Measurements from ENCODE around the gene PPP1R15A.
"Not testable (repeated sequence)": the region's sequence is repeated elsewhere in the genome, so short reads cannot be mapped to it uniquely, and the experiment has no call there.

Gene PPP1R15A

GRCh38 chr19:48872182-48872883 is at the start of gene PPP1R15A:
PPP1R15A (plus strand) TSS chr19:48872421; CDS start chr19:48873234, 813 bp downstream.
- DNase-seq = peak; percentile 98

GRCh38 chr19:48822514-48822913 is 49.7 kb upstream of the PPP1R15A start:
- no peak for DNase-seq

GRCh38 chr19:48826606-48827020 is 45.6 kb upstream of the PPP1R15A start:
- peak; percentile 23 for DNase-seq

GRCh38 chr19:48830088-48830487 is 42.1 kb upstream of the PPP1R15A start:
- peak; percentile 19 for DNase-seq

- no peak for DNase-seq
Measured at GRCh38 chr19:48830965-48831364, 41.3 kb upstream of the PPP1R15A start.

GRCh38 chr19:48833049-48833448 is 39.2 kb upstream of the PPP1R15A start:
- no peak for DNase-seq

- peak; percentile 20 for DNase-seq
Measured at GRCh38 chr19:48833977-48834376, 38.2 kb upstream of the PPP1R15A start.

- peak; percentile 98 for DNase-seq
Measured at GRCh38 chr19:48835734-48836088, 36.5 kb upstream of the PPP1R15A start.

- no peak for DNase-seq
Measured at GRCh38 chr19:48836089-48837017, 35.9 kb upstream of the PPP1R15A start, which contains the start of gene HSD17B14. HSD17B14 (minus strand) TSS chr19:48836491; CDS start chr19:48836411, 80 bp downstream.

GRCh38 chr19:48837051-48837524 is 35.1 kb upstream of the PPP1R15A start:
- peak; percentile 96 for DNase-seq

GRCh38 chr19:48837687-48838086 is 34.5 kb upstream of the PPP1R15A start:
- no peak for DNase-seq

- no peak for DNase-seq
Measured at GRCh38 chr19:48841047-48841446, 31.2 kb upstream of the PPP1R15A start.

GRCh38 chr19:48841571-48841970 is 30.6 kb upstream of the PPP1R15A start:
- no peak for DNase-seq

GRCh38 chr19:48842789-48843162 is 29.4 kb upstream of the PPP1R15A start:
- peak; percentile 86 for DNase-seq

- DNase-seq = peak; percentile 43
Measured at GRCh38 chr19:48844472-48844871, 27.7 kb upstream of the PPP1R15A start.

GRCh38 chr19:48845384-48845783 is 26.8 kb upstream of the PPP1R15A start:
- no peak for DNase-seq

- DNase-seq = not testable (repeated sequence)
Measured at GRCh38 chr19:48846659-48847058, 25.6 kb upstream of the PPP1R15A start.

- peak; percentile 24 for DNase-seq
Measured at GRCh38 chr19:48852292-48852691, 19.9 kb upstream of the PPP1R15A start.

GRCh38 chr19:48853483-48853882 is 18.7 kb upstream of the PPP1R15A start:
- no peak for DNase-seq

- DNase-seq = no peak
Measured at GRCh38 chr19:48854103-48854502, 18.1 kb upstream of the PPP1R15A start.

GRCh38 chr19:48856921-48857320 is 15.3 kb upstream of the PPP1R15A start:
- DNase-seq = no peak

- peak; percentile 92 for DNase-seq
Measured at GRCh38 chr19:48858984-48859710, 13.1 kb upstream of the PPP1R15A start.
